HL-60 (cell line): ENCODE data around the gene ARHGAP10.

Experiments used
- DNase-seq, 2 experiments: peaks; one replicate each; pipeline ENCODE4 v3.0.0-alpha.2; 2010 to 2020; ENCODE audit warnings: low read depth in 1 of 2, low spot score in 1 of 2
- H3K27ac ChIP-seq: fragments of 250-450 bp; sonication (Bioruptor Pico); replicated peaks from 2 replicates; pipeline ENCODE4 v1.5.1; 2020; ENCODE audit warnings: mild to moderate bottlenecking, moderate library complexity
- H3K27me3 ChIP-seq: fragments of 250-450 bp; sonication (Bioruptor Pico); 2 replicates; pipeline ENCODE4 v1.5.1; 2021; ENCODE audit warnings: mild to moderate bottlenecking, moderate library complexity; ENCODE audit not compliant: insufficient read depth, poor library complexity, severe bottlenecking
- H3K4me3 ChIP-seq: replicated peaks from 2 replicates; pipeline ENCODE4 v1.5.1; 2011; ENCODE audit warnings: mild to moderate bottlenecking, control low read depth, low read length; ENCODE audit not compliant: insufficient read depth
- CTCF ChIP-seq: IDR thresholded peaks from one replicate; pipeline ENCODE4 v1.5.1; 2011; ENCODE audit warnings: low read length, control low read depth, inconsistent platforms; ENCODE audit not compliant: insufficient read depth
- GABPA ChIP-seq: IDR thresholded peaks from 2 replicates; pipeline ENCODE4 v1.6.1; 2012; ENCODE audit warnings: low read depth
- POLR2AphosphoS5 ChIP-seq: IDR thresholded peaks from 2 replicates; pipeline ENCODE4 v1.6.1; 2012; ENCODE audit warnings: low read depth
- SPI1 ChIP-seq: IDR thresholded peaks from 2 replicates; pipeline ENCODE4 v1.6.1; 2012; ENCODE audit warnings: low read depth, mild to moderate bottlenecking, borderline replicate concordance
- TF ChIP-seq, protein P1 (sequence below): IDR thresholded peaks from 2 replicates; pipeline ENCODE4 v1.6.1; 2012; ENCODE audit warnings: low read depth; ENCODE audit not compliant: insufficient replicate concordance

ARHGAP10 gene

DNA sequence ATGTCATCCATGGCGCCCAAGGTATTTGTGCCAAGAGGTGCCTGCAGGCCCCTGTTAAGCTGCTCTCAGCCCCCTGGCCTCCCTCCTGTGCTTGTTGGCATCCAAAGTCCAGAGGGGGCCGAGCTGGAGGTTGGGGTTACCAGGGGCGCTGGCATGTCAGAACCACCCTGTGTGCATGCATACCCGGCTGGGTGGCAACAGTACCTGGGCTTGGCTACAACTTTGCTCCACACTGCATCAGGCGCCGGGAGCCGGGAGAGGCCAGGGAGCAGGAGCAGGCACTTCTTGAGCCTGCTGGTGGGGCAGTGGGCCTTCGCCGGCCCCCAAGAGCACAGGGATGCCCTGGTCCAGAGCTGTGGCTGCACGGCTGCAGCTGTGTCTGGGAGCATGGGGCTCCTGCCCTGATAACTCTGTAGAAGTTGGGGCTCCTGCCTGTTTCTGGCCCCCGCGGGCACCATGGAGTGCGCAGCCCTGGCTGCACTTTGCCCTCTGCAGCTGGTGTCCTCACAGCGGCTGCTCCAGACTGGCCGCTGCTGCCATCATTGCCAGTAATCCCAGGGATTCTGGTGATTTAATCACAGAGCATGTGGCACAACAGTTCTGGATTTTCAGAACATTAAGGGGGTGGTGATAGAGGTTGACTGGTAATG is 130.3 kb downstream of the ARHGAP10 start:
- Histone ChIP-seq H3K27ac (no peak overlapping the region), H3K27me3 (no peaks in the 10 kb centered on the region), H3K4me3 (no peak overlapping the region)
- TF ChIP-seq SPI1 (no peak), GABPA (no peak)
- TF ChIP-seq, protein P1, sequence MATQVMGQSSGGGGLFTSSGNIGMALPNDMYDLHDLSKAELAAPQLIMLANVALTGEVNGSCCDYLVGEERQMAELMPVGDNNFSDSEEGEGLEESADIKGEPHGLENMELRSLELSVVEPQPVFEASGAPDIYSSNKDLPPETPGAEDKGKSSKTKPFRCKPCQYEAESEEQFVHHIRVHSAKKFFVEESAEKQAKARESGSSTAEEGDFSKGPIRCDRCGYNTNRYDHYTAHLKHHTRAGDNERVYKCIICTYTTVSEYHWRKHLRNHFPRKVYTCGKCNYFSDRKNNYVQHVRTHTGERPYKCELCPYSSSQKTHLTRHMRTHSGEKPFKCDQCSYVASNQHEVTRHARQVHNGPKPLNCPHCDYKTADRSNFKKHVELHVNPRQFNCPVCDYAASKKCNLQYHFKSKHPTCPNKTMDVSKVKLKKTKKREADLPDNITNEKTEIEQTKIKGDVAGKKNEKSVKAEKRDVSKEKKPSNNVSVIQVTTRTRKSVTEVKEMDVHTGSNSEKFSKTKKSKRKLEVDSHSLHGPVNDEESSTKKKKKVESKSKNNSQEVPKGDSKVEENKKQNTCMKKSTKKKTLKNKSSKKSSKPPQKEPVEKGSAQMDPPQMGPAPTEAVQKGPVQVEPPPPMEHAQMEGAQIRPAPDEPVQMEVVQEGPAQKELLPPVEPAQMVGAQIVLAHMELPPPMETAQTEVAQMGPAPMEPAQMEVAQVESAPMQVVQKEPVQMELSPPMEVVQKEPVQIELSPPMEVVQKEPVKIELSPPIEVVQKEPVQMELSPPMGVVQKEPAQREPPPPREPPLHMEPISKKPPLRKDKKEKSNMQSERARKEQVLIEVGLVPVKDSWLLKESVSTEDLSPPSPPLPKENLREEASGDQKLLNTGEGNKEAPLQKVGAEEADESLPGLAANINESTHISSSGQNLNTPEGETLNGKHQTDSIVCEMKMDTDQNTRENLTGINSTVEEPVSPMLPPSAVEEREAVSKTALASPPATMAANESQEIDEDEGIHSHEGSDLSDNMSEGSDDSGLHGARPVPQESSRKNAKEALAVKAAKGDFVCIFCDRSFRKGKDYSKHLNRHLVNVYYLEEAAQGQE, result no peak
- DNase-seq, result no peak

GRCh38 chr4:147863111-147863747 is 131.3 kb downstream of the ARHGAP10 start:
- no peaks in the 10 kb centered on the region for H3K27me3 ChIP-seq
- H3K4me3 ChIP-seq, result no peak overlapping the region
- no peak overlapping the region for H3K27ac ChIP-seq
- no peak for DNase-seq
- TF ChIP-seq, protein P1, result no peak
- TF ChIP-seq GABPA, result no peak
- TF ChIP-seq CTCF, result no peak
- TF ChIP-seq SPI1, result no peak
- TF ChIP-seq POLR2AphosphoS5, result no peak

DNA sequence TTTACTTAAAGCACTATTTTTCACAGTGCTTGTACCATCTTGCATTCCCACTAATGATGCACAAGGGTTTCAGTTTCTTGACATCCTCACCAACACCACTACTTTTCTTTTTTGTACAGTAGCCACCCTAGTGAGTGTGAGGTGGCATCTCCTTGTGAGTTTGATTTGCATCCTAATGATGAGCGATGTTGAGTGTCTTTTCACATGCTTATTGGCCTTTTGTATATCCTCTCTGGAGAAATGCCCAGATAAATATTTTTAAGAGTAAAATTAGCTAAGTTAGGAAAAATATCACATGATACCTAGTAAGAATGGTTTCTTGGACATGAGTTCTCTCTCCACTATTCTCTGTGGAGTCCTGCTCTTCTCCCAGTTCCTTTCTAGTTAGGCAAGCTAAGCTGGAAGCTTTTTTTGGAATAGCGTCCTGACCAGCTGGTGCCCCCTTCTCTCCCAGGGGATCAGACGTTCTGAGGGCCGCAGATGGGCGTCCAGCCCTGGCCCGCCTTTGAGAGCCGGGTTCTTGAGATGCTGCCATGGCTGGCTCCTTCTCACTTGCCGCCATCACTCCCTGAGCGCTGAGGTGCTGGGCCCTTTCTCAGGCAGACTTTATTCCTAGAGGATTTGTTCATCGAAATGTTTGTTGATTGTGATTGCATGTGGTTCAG is 132.1 kb downstream of the ARHGAP10 start:
- no peak overlapping the region for H3K4me3 ChIP-seq
- no peak overlapping the region for H3K27ac ChIP-seq
- TF ChIP-seq GABPA (no peak), CTCF (no peak), SPI1 (no peak), POLR2AphosphoS5 (no peak)
- TF ChIP-seq, protein P1, result no peak
- DNase-seq, result no peak
- no peaks in the 10 kb centered on the region for H3K27me3 ChIP-seq
